HEK293 (cell line): Measurements from ENCODE around the gene UFD1.

ENCODE experiments used
- KLF9 ChIP-seq: fragments of 450-650 bp; formaldehyde crosslinking; IDR thresholded peaks from 2 replicates; pipeline ENCODE4 v1.5.1; 2016; ENCODE audit warnings: missing biosample characterization, missing genetic modification characterization, low read depth
- ZNF114 ChIP-seq: fragments of 450-650 bp; formaldehyde crosslinking; IDR thresholded peaks from 2 replicates; pipeline ENCODE4 v1.5.0; 2017; ENCODE audit warnings: missing biosample characterization, missing genetic modification characterization
- ZNF548 ChIP-seq: fragments of 450-650 bp; formaldehyde crosslinking; IDR thresholded peaks from 2 replicates; pipeline ENCODE4 v1.5.1; 2016; ENCODE audit warnings: missing biosample characterization, missing genetic modification characterization
- TF ChIP-seq, protein P1 (sequence below): fragments of 450-650 bp; formaldehyde crosslinking; IDR thresholded peaks from 2 replicates; pipeline ENCODE4 v1.5.1; 2016; ENCODE audit warnings: missing biosample characterization, missing genetic modification characterization

DNA sequence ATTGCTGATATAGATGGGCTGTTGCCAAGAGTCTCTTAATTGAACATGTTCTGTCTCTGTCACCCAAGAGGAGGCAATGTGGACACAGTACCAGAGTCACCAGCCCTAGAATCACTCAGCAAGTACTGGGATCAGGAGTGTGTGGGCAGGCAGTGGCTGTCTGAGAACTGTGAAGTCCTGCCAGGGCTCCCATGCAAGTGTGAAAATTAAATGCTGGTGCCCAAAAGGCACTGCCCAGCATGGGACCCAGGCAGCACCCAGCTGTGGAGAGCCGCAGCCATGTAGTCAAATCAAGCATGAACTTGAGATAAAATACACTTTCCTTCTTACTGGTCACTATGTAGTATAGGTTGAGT lies 67.3 kb downstream of the UFD1 start:
- TF ChIP-seq KLF9 (tag by site-specific recombination) (no peak), ZNF114 (no peak), ZNF548 (tag by site-specific recombination) (no peak)
- TF ChIP-seq, protein P1, sequence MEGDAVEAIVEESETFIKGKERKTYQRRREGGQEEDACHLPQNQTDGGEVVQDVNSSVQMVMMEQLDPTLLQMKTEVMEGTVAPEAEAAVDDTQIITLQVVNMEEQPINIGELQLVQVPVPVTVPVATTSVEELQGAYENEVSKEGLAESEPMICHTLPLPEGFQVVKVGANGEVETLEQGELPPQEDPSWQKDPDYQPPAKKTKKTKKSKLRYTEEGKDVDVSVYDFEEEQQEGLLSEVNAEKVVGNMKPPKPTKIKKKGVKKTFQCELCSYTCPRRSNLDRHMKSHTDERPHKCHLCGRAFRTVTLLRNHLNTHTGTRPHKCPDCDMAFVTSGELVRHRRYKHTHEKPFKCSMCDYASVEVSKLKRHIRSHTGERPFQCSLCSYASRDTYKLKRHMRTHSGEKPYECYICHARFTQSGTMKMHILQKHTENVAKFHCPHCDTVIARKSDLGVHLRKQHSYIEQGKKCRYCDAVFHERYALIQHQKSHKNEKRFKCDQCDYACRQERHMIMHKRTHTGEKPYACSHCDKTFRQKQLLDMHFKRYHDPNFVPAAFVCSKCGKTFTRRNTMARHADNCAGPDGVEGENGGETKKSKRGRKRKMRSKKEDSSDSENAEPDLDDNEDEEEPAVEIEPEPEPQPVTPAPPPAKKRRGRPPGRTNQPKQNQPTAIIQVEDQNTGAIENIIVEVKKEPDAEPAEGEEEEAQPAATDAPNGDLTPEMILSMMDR, result no peak
